Measurements from ENCODE around the gene WSCD1.

Gene WSCD1

DNA sequence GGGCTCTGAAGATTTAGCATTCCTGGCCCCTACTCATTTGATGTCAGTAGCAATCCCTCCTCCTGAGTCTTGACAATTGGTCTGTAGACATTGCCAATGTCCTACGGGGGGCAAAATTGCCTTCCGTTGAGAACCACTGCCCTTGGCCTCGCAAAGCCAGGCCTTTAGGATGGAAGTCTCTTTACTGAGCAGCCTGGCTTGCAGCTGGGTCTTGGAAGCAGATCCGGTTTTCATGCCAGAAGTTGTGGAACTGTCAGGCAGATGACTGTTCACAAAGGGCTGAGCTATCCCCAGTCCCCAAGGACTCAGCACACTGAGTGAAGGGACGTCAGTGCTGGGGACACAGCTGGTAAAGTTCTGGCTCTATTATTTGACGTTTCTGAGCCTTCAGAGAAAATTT, 83.2 kb downstream of the WSCD1 start:
- H3K4me3 ChIP-seq (ENCODE audit: low read depth, low read length), result no peak overlapping the region

DNA sequence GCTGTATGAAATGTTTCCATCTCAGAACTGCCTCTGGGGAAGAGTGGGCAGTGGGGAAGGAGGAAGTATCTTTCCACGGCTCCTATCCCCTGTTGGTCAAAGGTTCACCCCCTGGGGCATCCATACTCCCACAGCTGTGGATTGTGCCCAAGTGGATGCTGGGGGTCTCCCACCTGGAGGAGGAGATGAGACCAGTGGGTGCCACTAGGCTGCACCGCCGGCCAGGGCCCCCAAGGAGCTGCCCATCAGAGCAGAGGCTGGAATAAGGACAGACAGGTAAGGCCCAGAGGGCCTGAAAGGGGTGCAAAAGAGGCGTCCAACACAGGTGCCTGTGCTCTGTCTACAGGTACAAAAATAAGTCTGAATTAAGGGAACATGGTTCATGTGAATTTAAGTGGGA, 87.5 kb downstream of the WSCD1 start:
- no peak overlapping the region for H3K27ac ChIP-seq
- no peaks in the 10 kb centered on the region for H3K4me1 ChIP-seq
- no peaks in the 10 kb centered on the region for H3K9me3 ChIP-seq (ENCODE audit: control insufficient read depth, low read length)
- H3K27me3 ChIP-seq (ENCODE audit: control insufficient read depth, insufficient read depth, low read length), result no peaks in the 10 kb centered on the region
- TF ChIP-seq, protein P1, sequence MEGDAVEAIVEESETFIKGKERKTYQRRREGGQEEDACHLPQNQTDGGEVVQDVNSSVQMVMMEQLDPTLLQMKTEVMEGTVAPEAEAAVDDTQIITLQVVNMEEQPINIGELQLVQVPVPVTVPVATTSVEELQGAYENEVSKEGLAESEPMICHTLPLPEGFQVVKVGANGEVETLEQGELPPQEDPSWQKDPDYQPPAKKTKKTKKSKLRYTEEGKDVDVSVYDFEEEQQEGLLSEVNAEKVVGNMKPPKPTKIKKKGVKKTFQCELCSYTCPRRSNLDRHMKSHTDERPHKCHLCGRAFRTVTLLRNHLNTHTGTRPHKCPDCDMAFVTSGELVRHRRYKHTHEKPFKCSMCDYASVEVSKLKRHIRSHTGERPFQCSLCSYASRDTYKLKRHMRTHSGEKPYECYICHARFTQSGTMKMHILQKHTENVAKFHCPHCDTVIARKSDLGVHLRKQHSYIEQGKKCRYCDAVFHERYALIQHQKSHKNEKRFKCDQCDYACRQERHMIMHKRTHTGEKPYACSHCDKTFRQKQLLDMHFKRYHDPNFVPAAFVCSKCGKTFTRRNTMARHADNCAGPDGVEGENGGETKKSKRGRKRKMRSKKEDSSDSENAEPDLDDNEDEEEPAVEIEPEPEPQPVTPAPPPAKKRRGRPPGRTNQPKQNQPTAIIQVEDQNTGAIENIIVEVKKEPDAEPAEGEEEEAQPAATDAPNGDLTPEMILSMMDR (IDR thresholded peaks at IDR 0.05), result no peak
- H3K79me2 ChIP-seq, result no peaks in the 10 kb centered on the region
- H3K4me3 ChIP-seq (ENCODE audit: low read depth, low read length), result no peak overlapping the region
- no peak overlapping the region for H3K9ac ChIP-seq
- no peaks in the 10 kb centered on the region for H3K36me3 ChIP-seq (ENCODE audit: control insufficient read depth, insufficient read depth, low read length)
- H2AFZ ChIP-seq, result no peak overlapping the region
- H3K4me2 ChIP-seq (ENCODE audit: low read length), result no peak overlapping the region

More for the DNA sequence above, 83.2 kb downstream of the WSCD1 start:
- Histone ChIP-seq H3K36me3 (ENCODE audit: control insufficient read depth, insufficient read depth, low read length) (no peaks in the 10 kb centered on the region), H3K9ac (no peak overlapping the region), H3K4me1 (no peaks in the 10 kb centered on the region), H3K9me3 (ENCODE audit: control insufficient read depth, low read length) (no peaks in the 10 kb centered on the region), H3K27me3 (ENCODE audit: control insufficient read depth, insufficient read depth, low read length) (no peaks in the 10 kb centered on the region), H3K79me2 (no peaks in the 10 kb centered on the region), H2AFZ (no peak overlapping the region), H3K4me2 (ENCODE audit: low read length) (no peak overlapping the region), H3K27ac (no peak overlapping the region)
- TF ChIP-seq, protein P1 (IDR thresholded peaks at IDR 0.05), result no peak

DNA sequence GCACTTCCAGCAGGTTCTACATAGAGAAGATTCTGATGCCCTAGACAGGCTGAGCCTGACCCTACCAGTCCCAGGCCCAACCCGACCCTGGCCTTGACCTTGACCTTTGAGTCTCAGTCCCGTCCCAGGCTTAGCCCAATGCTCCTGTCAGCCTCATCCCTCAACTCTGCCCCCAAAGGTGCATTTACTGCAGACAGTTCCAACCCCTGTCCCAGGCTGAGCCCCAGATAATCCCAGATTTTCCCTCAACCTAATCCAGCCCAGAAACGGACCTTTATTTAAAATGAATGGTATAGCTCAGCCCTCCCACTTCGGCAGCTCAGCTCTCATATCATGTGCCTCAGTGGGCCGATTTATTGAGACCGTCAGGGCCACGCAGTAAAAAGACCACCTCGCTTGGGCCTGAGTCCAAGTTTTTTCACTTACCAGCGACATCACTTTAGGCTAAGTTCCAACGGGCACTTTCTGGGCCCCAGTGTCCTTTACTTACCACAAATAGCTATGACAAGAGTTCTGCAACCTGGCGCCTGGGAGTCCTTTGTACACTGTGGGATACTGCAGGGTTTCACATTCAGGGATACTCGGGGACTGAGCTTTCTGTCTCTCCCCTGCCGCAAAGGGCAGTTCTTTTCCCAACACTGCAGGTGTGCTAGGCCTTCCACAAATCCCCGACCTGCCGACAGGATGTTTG, 89.5 kb downstream of the WSCD1 start:
- Histone ChIP-seq H3K27me3 (ENCODE audit: control insufficient read depth, insufficient read depth, low read length) (no peaks in the 10 kb centered on the region), H3K4me1 (no peaks in the 10 kb centered on the region), H3K9ac (no peak overlapping the region), H2AFZ (no peak overlapping the region), H3K4me3 (ENCODE audit: low read depth, low read length) (no peak overlapping the region), H3K79me2 (no peaks in the 10 kb centered on the region), H3K4me2 (ENCODE audit: low read length) (no peak overlapping the region), H3K9me3 (ENCODE audit: control insufficient read depth, low read length) (no peaks in the 10 kb centered on the region), H3K36me3 (ENCODE audit: control insufficient read depth, insufficient read depth, low read length) (no peaks in the 10 kb centered on the region), H3K27ac (no peak overlapping the region)
- TF ChIP-seq, protein P1 (IDR thresholded peaks at IDR 0.05), result no peak

DNA sequence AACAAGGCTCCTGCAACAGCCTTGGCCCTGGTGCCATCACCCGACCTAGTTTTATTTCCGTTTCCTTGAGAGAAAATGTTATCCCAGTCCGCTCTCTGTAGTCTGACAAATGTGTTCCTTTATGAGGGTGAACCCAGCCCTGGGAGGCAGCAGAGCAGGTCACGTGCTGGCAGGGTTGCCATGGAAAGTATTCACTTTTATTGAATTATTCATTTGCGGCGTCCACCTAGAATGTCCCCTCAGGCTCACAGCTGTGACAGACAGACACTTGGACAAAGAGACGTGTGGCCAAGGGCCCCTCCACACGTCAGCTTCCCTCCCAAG, 90.0 kb downstream of the WSCD1 start:
- no peak overlapping the region for H3K4me2 ChIP-seq (ENCODE audit: low read length)
- no peak overlapping the region for H3K9ac ChIP-seq
- no peaks in the 10 kb centered on the region for H3K36me3 ChIP-seq (ENCODE audit: control insufficient read depth, insufficient read depth, low read length)
- no peaks in the 10 kb centered on the region for H3K9me3 ChIP-seq (ENCODE audit: control insufficient read depth, low read length)
- no peaks in the 10 kb centered on the region for H3K79me2 ChIP-seq
- no peaks in the 10 kb centered on the region for H3K27me3 ChIP-seq (ENCODE audit: control insufficient read depth, insufficient read depth, low read length)
- H2AFZ ChIP-seq, result no peak overlapping the region
- no peaks in the 10 kb centered on the region for H3K4me1 ChIP-seq
- H3K27ac ChIP-seq, result no peak overlapping the region
- TF ChIP-seq, protein P1 (IDR thresholded peaks at IDR 0.05), result no peak
- no peak overlapping the region for H3K4me3 ChIP-seq (ENCODE audit: low read depth, low read length)
